Endodermal cell (in vitro differentiated cells): Measurements from ENCODE around the gene RESF1. TPM values are rescaled to one million over a fixed set of nuclear protein-coding genes. Genes with fewer than 3 reads are reported as not detected.
"Not testable (repeated sequence)": the region's sequence is repeated elsewhere in the genome, so short reads cannot be mapped to it uniquely, and the experiment has no call there.

ENCODE experiments used
- DNase-seq: peaks from one replicate; pipeline ENCODE4 v3.0.0-alpha.2; 2017
- H3K27ac ChIP-seq: 2 replicates; pipeline ENCODE4 v1.5.1; 2013; ENCODE audit warnings: mild to moderate bottlenecking, low read depth, low read length, moderate library complexity
- H3K27me3 ChIP-seq: 2 replicates; pipeline ENCODE4 v1.6.1; 2013; ENCODE audit warnings: mild to moderate bottlenecking, low read length, moderate library complexity; ENCODE audit not compliant: insufficient read depth, control insufficient read depth, poor library complexity, severe bottlenecking
- H3K36me3 ChIP-seq: 2 replicates; pipeline ENCODE4 v1.7.0; 2013; ENCODE audit warnings: mild to moderate bottlenecking, low read length, moderate library complexity; ENCODE audit not compliant: control insufficient read depth, insufficient read depth
- H3K4me1 ChIP-seq: one replicate; pipeline ENCODE4 v1.7.0; 2013; ENCODE audit warnings: low read length; ENCODE audit not compliant: control insufficient read depth, insufficient read depth
- H3K4me3 ChIP-seq: 2 replicates; pipeline ENCODE4 v1.5.1; 2013; ENCODE audit warnings: mild to moderate bottlenecking, low read length, moderate library complexity
- H3K9ac ChIP-seq: 2 replicates; pipeline ENCODE4 v1.6.1; 2013; ENCODE audit warnings: mild to moderate bottlenecking, low read length, moderate library complexity; ENCODE audit not compliant: poor library complexity, severe bottlenecking; ENCODE audit errors: extremely low read depth
- H3K9me3 ChIP-seq: 2 replicates; pipeline ENCODE4 v1.6.1; 2013; ENCODE audit warnings: mild to moderate bottlenecking, low read length, moderate library complexity; ENCODE audit not compliant: control insufficient read depth
- H3K27ac Mint-ChIP-seq: 2 replicates; pipeline ENCODE4 v1.8.0; 2020; ENCODE audit warnings: mixed read lengths
- H3K27me3 Mint-ChIP-seq: 2 replicates; pipeline ENCODE4 v1.8.0; 2021; ENCODE audit warnings: mild to moderate bottlenecking, mixed read lengths; ENCODE audit not compliant: insufficient read depth
- H3K36me3 Mint-ChIP-seq: 2 replicates; pipeline ENCODE4 v1.8.0; 2020; ENCODE audit warnings: low read depth, mixed read lengths
- H3K4me1 Mint-ChIP-seq: 2 replicates; pipeline ENCODE4 v1.8.0; 2020; ENCODE audit warnings: mixed read lengths
- H3K4me3 Mint-ChIP-seq: 2 replicates; pipeline ENCODE4 v1.8.0; 2020; ENCODE audit warnings: mild to moderate bottlenecking, moderate library complexity, mixed read lengths
- H3K9me3 Mint-ChIP-seq: 2 replicates; pipeline ENCODE4 v1.8.0; 2020; ENCODE audit warnings: mild to moderate bottlenecking, mixed read lengths
- WGBS, 2 experiments: methylation state at CpG; one replicate each; pipeline versions ENCODE4 v1.1.5 to v1.1.7; 2013; ENCODE audit warnings: missing lambda C conversion rate in 2 of 2, mixed read lengths in 1 of 2; ENCODE audit not compliant: insufficient coverage in 1 of 2, insufficient read length in 1 of 2; 5-methylcytosine and 5-hydroxymethylcytosine counted together
- total RNA-seq, 2 donors: library from RNA; stranded (reverse); fragmentation: NEBNext Ultra II Directional in 1 of 2; extraction: Animal tissue kit (Norgen Biotek cat#: 25700) in 1 of 2; gene quantifications; 2 replicates in 1 of 2; 3 replicates in 1 of 2; pipeline ENCODE4 v1.2.1, GENCODE V29; 2021
- TF ChIP-seq, protein P1 (sequence below): fragments of 200-600 bp; sonication (generic); conservative IDR thresholded peaks from 2 replicates; pipeline ENCODE4 v1.5.0; 2021; ENCODE audit warnings: antibody characterized with exemption, mild to moderate bottlenecking

RESF1 gene
- total RNA-seq, 2 donors from 2014 or later = 152 to 201 TPM

DNA sequence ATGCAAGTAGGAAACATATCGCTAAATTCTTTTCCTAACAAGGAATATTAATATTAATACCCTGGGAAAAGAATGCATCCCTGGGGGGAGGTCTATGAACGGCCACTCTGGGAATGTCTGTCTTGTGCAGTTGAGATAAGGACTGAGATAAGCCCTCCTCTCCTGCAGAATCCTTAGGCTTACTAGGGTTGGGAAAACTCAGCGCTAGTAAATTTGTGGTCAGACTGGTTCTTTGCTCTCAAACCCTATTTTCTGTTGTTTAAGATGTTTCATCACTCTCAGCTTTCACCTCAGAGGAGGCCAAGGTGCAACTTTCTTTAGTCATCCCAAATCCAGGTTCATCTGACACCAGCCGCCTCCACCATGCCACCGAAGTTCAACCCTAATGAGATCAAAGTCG, 11.2 kb upstream of the RESF1 start:
- TF ChIP-seq, protein P1, sequence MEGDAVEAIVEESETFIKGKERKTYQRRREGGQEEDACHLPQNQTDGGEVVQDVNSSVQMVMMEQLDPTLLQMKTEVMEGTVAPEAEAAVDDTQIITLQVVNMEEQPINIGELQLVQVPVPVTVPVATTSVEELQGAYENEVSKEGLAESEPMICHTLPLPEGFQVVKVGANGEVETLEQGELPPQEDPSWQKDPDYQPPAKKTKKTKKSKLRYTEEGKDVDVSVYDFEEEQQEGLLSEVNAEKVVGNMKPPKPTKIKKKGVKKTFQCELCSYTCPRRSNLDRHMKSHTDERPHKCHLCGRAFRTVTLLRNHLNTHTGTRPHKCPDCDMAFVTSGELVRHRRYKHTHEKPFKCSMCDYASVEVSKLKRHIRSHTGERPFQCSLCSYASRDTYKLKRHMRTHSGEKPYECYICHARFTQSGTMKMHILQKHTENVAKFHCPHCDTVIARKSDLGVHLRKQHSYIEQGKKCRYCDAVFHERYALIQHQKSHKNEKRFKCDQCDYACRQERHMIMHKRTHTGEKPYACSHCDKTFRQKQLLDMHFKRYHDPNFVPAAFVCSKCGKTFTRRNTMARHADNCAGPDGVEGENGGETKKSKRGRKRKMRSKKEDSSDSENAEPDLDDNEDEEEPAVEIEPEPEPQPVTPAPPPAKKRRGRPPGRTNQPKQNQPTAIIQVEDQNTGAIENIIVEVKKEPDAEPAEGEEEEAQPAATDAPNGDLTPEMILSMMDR = no peak

DNA sequence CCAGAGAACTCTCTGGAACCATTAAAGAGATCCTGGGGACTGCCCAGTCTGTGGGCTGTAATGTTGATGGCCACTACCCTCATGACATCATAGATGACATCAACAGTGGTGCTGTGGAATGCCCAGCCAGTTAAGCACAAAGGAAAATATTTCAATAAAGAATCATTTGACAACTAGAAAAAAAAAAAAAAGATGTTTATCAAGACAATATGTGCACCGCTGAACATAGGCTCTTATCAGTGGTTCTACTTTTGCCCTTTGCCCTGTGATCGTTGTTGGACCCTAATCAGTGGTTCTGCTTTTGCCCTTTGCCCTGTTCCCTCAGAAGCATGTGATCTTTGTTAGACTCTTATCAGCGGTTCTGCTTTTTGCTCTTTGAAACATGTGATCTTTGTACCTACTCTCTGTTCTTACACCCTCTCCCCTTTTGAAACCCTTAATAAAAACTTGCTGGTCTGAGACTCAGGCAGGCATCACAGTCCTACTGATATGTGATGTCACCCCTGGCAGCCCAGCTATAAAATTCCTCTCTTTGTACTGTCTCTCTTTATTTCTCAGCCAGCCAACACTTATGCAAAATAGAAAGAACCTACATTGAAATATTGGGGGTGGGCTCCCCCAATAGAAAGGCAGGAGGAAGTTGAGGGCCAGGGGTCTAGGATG, 10.4 kb upstream of the RESF1 start:
- H3K9ac ChIP-seq, H3K27me3 Mint-ChIP-seq, H3K4me3 Mint-ChIP-seq, H3K36me3 ChIP-seq, H3K27ac Mint-ChIP-seq, H3K27me3 ChIP-seq, H3K4me1 ChIP-seq, H3K27ac ChIP-seq: not testable (repeated sequence)
- 91 to 94% methylated on average over 3 of the region's 3 CpGs for WGBS, 2 experiments
- peaks cover 83% of the 10 kb centered on the region for H3K9me3 ChIP-seq
- Mint-ChIP-seq H3K36me3 (peaks cover 51% of the 10 kb centered on the region), H3K9me3 (peaks cover 82% of the 10 kb centered on the region), H3K4me1 (peaks cover 11% of the 10 kb centered on the region)
- DNase-seq = peak; percentile 4
- peak overlapping the region; percentile 67 for H3K4me3 ChIP-seq

More for the DNA sequence above, 11.2 kb upstream of the RESF1 start:
- no peaks in the 10 kb centered on the region for H3K36me3 ChIP-seq
- H3K27me3 Mint-ChIP-seq = no peaks in the 10 kb centered on the region
- H3K27me3 ChIP-seq = no peaks in the 10 kb centered on the region
- H3K27ac Mint-ChIP-seq = no peak overlapping the region
- H3K4me1 Mint-ChIP-seq = peaks cover 6% of the 10 kb centered on the region
- H3K27ac ChIP-seq = no peak overlapping the region
- peak; percentile 20 for DNase-seq
- no peaks in the 10 kb centered on the region for H3K4me1 ChIP-seq
- WGBS, 2 experiments = 95 to 100% methylated on average over 3 to 6 of the region's 6 CpGs
- no peak overlapping the region for H3K4me3 Mint-ChIP-seq
- peak overlapping the region; percentile 47 for H3K4me3 ChIP-seq
- peaks cover 53% of the 10 kb centered on the region for H3K36me3 Mint-ChIP-seq
- H3K9me3 Mint-ChIP-seq = peaks cover 91% of the 10 kb centered on the region
- no peak overlapping the region for H3K9ac ChIP-seq
- peaks cover 91% of the 10 kb centered on the region for H3K9me3 ChIP-seq

DNA sequence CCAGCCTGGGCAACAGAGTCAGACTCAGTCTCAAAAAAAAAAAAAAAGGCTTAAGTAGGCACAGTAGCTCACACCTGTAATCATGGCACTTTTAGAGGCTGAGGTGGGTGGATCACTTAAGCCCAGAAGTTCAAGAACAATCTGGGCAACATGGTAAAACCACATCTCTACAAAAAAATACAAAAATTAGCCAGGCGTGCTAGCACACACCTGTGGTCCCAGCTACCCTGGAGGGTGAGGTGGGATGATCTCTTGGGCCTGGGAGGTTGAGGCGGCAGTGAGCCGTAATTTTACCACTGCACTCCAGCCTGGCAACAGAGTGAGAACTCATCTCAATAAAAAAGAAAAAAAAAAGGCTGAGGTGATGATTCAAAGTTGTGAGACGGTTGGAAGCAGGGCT, 9.1 kb upstream of the RESF1 start:
- peak overlapping the region; percentile 67 for H3K4me3 ChIP-seq
- TF ChIP-seq, protein P1 = no peak
- Mint-ChIP-seq H3K9me3 (peaks cover 70% of the 10 kb centered on the region), H3K36me3 (peaks cover 42% of the 10 kb centered on the region), H3K27ac (no peak overlapping the region), H3K27me3 (no peaks in the 10 kb centered on the region), H3K4me1 (peaks cover 11% of the 10 kb centered on the region), H3K4me3 (no peak overlapping the region)
- no peaks in the 10 kb centered on the region for H3K36me3 ChIP-seq
- H3K4me1 ChIP-seq = no peaks in the 10 kb centered on the region
- no peak overlapping the region for H3K27ac ChIP-seq
- WGBS, 2 experiments = 80 to 90% methylated on average over 4 of the region's 4 CpGs
- H3K9ac ChIP-seq = no peak overlapping the region
- H3K27me3 ChIP-seq = no peaks in the 10 kb centered on the region
- DNase-seq = no peak
- H3K9me3 ChIP-seq = peaks cover 74% of the 10 kb centered on the region

DNA sequence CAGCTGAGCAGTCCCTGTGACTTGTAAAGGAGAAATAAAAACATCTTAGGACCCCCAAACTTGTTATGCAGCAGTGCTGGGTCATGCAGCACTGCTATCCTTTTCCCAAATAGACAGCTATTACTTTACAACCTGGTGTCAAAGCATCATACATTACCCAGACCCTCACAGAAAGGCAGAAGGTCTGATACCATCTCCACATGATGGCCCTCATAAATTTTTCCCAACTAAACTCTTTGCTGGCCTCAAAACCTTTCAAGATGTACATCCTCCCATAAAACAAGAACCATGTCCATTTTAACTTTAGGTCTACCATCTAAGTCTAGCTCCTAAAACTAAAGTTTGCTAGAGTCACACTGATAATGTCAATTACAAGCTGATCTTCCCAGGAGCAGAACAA, 8.7 kb upstream of the RESF1 start:
- H3K4me3 ChIP-seq = peak overlapping the region; percentile 67
- no peak for DNase-seq
- H3K9me3 ChIP-seq = peaks cover 78% of the 10 kb centered on the region
- H3K27me3 ChIP-seq = no peaks in the 10 kb centered on the region
- peaks cover 11% of the 10 kb centered on the region for H3K4me1 Mint-ChIP-seq
- H3K27me3 Mint-ChIP-seq = no peaks in the 10 kb centered on the region
- no peaks in the 10 kb centered on the region for H3K36me3 ChIP-seq
- H3K4me3 Mint-ChIP-seq = no peak overlapping the region
- peaks cover 69% of the 10 kb centered on the region for H3K9me3 Mint-ChIP-seq
- peaks cover 40% of the 10 kb centered on the region for H3K36me3 Mint-ChIP-seq
- TF ChIP-seq, protein P1 = no peak
- no peak overlapping the region for H3K27ac ChIP-seq
- H3K27ac Mint-ChIP-seq = peak overlapping the region; percentile 11
- no peaks in the 10 kb centered on the region for H3K4me1 ChIP-seq
- H3K9ac ChIP-seq = no peak overlapping the region
